IMR-90 (cell line): ENCODE measurements around the gene CSHL1. TPM values are rescaled to one million over a fixed set of nuclear protein-coding genes. Genes with fewer than 3 reads are reported as not detected.
"Not testable (repeated sequence)": the region's sequence is repeated elsewhere in the genome, so short reads cannot be mapped to it uniquely, and the experiment has no call there.

Experiments
- ATAC-seq: fragments of 200-7000 bp; cut with Tn5 transposase; 2 replicates; pipeline ENCODE4 v1.9.1; 2020; ENCODE audit warnings: low read depth, mild to moderate bottlenecking, moderate library complexity
- BruUV-seq: library from RNA; stranded (reverse); fragments of 400-500 nt; replicated peaks from 2 replicates; lab custom pipeline; 2021; lab: Mats Ljungman, UMichigan
- CTCF ChIA-PET: fragments of 300-600 bp; formaldehyde crosslinking; extraction: SDS; loops from one replicate; lab custom pipeline; 2021; ENCODE audit warnings: antibody characterized with exemption; lab: Yijun Ruan, JAX
- POLR2A ChIA-PET: fragments of 300-600 bp; sonication (Branson Sonifier 250); formaldehyde crosslinking; loops from one replicate; lab custom pipeline; 2022; ENCODE audit warnings: antibody characterized with exemption; ENCODE audit not compliant: unreplicated experiment; lab: Charles Lee
- DNase-seq: peaks from one replicate; pipeline ENCODE4 v3.0.0; 2013
- H2AFZ ChIP-seq: replicated peaks from 2 replicates; pipeline ENCODE3; 2013; ENCODE audit warnings: low read length, mild to moderate bottlenecking; ENCODE audit not compliant: poor library complexity
- H2AK5ac ChIP-seq: 2 replicates; pipeline ENCODE4 v1.6.1; 2013; ENCODE audit warnings: low read depth, low read length, inconsistent platforms
- H2AK9ac ChIP-seq: replicated peaks from 2 replicates; pipeline ENCODE3; 2013; ENCODE audit warnings: mild to moderate bottlenecking, low read depth, low read length, moderate library complexity; ENCODE audit not compliant: poor library complexity
- H2BK120ac ChIP-seq: 2 replicates; pipeline ENCODE4 v1.6.1; 2013; ENCODE audit warnings: low read depth, low read length, inconsistent platforms
- H2BK15ac ChIP-seq: 3 replicates; pipeline ENCODE4 v1.6.1; 2013; ENCODE audit warnings: low read depth, low read length, inconsistent platforms
- H2BK20ac ChIP-seq: 2 replicates; pipeline ENCODE4 v1.6.1; 2013; ENCODE audit warnings: low read depth, mild to moderate bottlenecking, inconsistent platforms, low read length, moderate library complexity
- H2BK5ac ChIP-seq: 2 replicates; pipeline ENCODE4 v1.6.1; 2013; ENCODE audit warnings: mild to moderate bottlenecking, low read depth, low read length, inconsistent platforms; ENCODE audit not compliant: poor library complexity, severe bottlenecking
- H3K14ac ChIP-seq: replicated peaks from 2 replicates; pipeline ENCODE4 v1.6.1; 2013; ENCODE audit warnings: low read depth, low read length, inconsistent platforms
- H3K18ac ChIP-seq: 2 replicates; pipeline ENCODE4 v1.6.1; 2013; ENCODE audit warnings: low read depth, low read length, control low read depth
- H3K23ac ChIP-seq: 2 replicates; pipeline ENCODE4 v1.6.1; 2013; ENCODE audit warnings: low read depth, low read length, inconsistent platforms
- H3K27ac ChIP-seq: 2 replicates; pipeline ENCODE4 v1.5.1; 2013; ENCODE audit warnings: mild to moderate bottlenecking, control low read depth, low read length; ENCODE audit not compliant: insufficient read depth
- H3K27me3 ChIP-seq: 2 replicates; pipeline ENCODE4 v1.6.1; 2013; ENCODE audit warnings: low read length; ENCODE audit not compliant: control insufficient read depth, insufficient read depth
- H3K36me3 ChIP-seq: 2 replicates; pipeline ENCODE4 v1.6.1; 2013; ENCODE audit warnings: low read length, mixed read lengths; ENCODE audit not compliant: control insufficient read depth, insufficient read depth
- H3K4ac ChIP-seq: 2 replicates; pipeline ENCODE4 v1.6.1; 2013; ENCODE audit warnings: low read depth, low read length, inconsistent platforms
- H3K4me1 ChIP-seq: 2 replicates; pipeline ENCODE4 v1.6.1; 2013; ENCODE audit warnings: low read length, mixed read lengths; ENCODE audit not compliant: control insufficient read depth, insufficient read depth
- H3K4me2 ChIP-seq: 2 replicates; pipeline ENCODE4 v1.6.1; 2013; ENCODE audit warnings: low read depth, mild to moderate bottlenecking, control low read depth, low read length, moderate library complexity
- H3K4me3 ChIP-seq: 2 replicates; pipeline ENCODE4 v1.5.1; 2013; ENCODE audit warnings: low read depth, mild to moderate bottlenecking, control low read depth, low read length, moderate library complexity; ENCODE audit not compliant: insufficient read depth
- H3K56ac ChIP-seq: 2 replicates; pipeline ENCODE4 v1.6.1; 2013; ENCODE audit warnings: low read length, inconsistent platforms; ENCODE audit not compliant: insufficient read depth; ENCODE audit errors: extremely low read depth
- H3K79me1 ChIP-seq, 2 experiments: 2 replicates each; pipeline ENCODE4 v1.6.1; 2013; ENCODE audit warnings: low read length in 2 of 2, inconsistent platforms in 1 of 2, low read depth in 1 of 2
- H3K9ac ChIP-seq: 2 replicates; pipeline ENCODE4 v1.6.1; 2013; ENCODE audit warnings: low read depth, low read length, control low read depth
- H3K9me1 ChIP-seq: 2 replicates; pipeline ENCODE4 v1.6.1; 2013; ENCODE audit warnings: low read length, inconsistent platforms; ENCODE audit not compliant: insufficient read depth
- H3K9me3 ChIP-seq: 2 replicates; pipeline ENCODE4 v1.6.1; 2013; ENCODE audit warnings: low read length; ENCODE audit not compliant: control insufficient read depth, insufficient read depth
- H4K20me1 ChIP-seq: 2 replicates; pipeline ENCODE4 v1.6.1; 2013; ENCODE audit warnings: low read length, inconsistent platforms; ENCODE audit not compliant: insufficient read depth
- H4K5ac ChIP-seq: 2 replicates; pipeline ENCODE4 v1.6.1; 2013; ENCODE audit warnings: mild to moderate bottlenecking, low read depth, low read length, control low read depth
- H4K8ac ChIP-seq, 2 experiments: 2 replicates each; pipeline ENCODE4 v1.6.1; 2013; ENCODE audit warnings: low read depth in 2 of 2, low read length in 2 of 2, control low read depth in 1 of 2, inconsistent platforms in 1 of 2
- H4K91ac ChIP-seq: 2 replicates; pipeline ENCODE4 v1.6.1; 2013; ENCODE audit warnings: low read depth, low read length, inconsistent platforms; ENCODE audit not compliant: insufficient read depth
- WGBS, 2 experiments: methylation state at CpG; one replicate each; pipeline versions ENCODE4 v1.1.5 to v1.1.7; 2013; ENCODE audit warnings: missing lambda C conversion rate in 2 of 2; ENCODE audit not compliant: insufficient read length in 1 of 2; ENCODE audit errors: extremely low coverage in 2 of 2; 5-methylcytosine and 5-hydroxymethylcytosine counted together
- dilution Hi-C: fragments of 300-500 bp; cut with HindIII; formaldehyde crosslinking; loops from one replicate; pipeline ENCODE4 v1.14.3; 2018; ENCODE audit warnings: low sequenced_read_pairs; ENCODE audit not compliant: unreplicated experiment
- in situ Hi-C: fragments of 300-500 bp; cut with MboI; formaldehyde crosslinking; loops from 3 replicates; pipeline ENCODE4 v1.14.3; 2019; ENCODE audit warnings: low sequenced_read_pairs, inconsistent platforms, mixed read lengths
- intact Hi-C: fragments of 100-400 bp; cut with micrococcal nuclease; formaldehyde crosslinking; loops from 2 replicates; pipeline ENCODE4 v1.10.0; 2022
- polyA plus RNA-seq, 3 experiments: library from polyadenylated mRNA; depleted of rRNA; stranded (reverse); fragments of >200 nt; gene quantifications; 2 replicates each; pipeline ENCODE4 v1.2.3, GENCODE V29; 2012; ENCODE audit warnings: low replicate concordance in 1 of 3
- total RNA-seq: library from RNA; depleted of rRNA; stranded (reverse); fragments of >200 nt; gene quantifications from 2 replicates; pipeline ENCODE4 v1.2.3, GENCODE V29; 2012

Gene CSHL1
- total and polyA plus RNA-seq, 2 of the 4 experiments (the other 2 are of a cell fraction) = not detected

- H4K5ac ChIP-seq, intact Hi-C loops, H3K4me3 ChIP-seq, H3K9ac ChIP-seq, H3K4ac ChIP-seq, dilution Hi-C loops, H3K9me3 ChIP-seq, H3K36me3 ChIP-seq, DNase-seq, H3K27ac ChIP-seq, H2BK20ac ChIP-seq, H3K4me1 ChIP-seq, H3K4me2 ChIP-seq, H3K56ac ChIP-seq, H2AK5ac ChIP-seq, BruUV-seq, H2AK9ac ChIP-seq, H3K9me1 ChIP-seq, H2AFZ ChIP-seq, POLR2A ChIA-PET, H4K8ac ChIP-seq, H2BK15ac ChIP-seq, H3K23ac ChIP-seq, in situ Hi-C loops, H2BK120ac ChIP-seq, H3K18ac ChIP-seq, H4K20me1 ChIP-seq, H3K14ac ChIP-seq, ATAC-seq, H3K79me1 ChIP-seq, H2BK5ac ChIP-seq, H4K91ac ChIP-seq: not testable (repeated sequence)
- WGBS, 2 experiments = 61% methylated on average over 4 of the region's 9 CpGs; no CpG with 5 or more reads in 1 of the 2 experiments
- H3K27me3 ChIP-seq = peaks cover 20% of the 10 kb centered on the region
- CTCF ChIA-PET = interaction anchor here (0.7 kb wide), 1 partner anchor 24 kb away, joined by 3 read pairs; no protein-coding TSS in a partner anchor
Observed at GRCh38 chr17:63922402-63922801, 11.3 kb upstream of the CSHL1 start.

GRCh38 chr17:63920779-63921178 is 9.7 kb upstream of the CSHL1 start:
- H3K9me3 ChIP-seq, H2AK9ac ChIP-seq, DNase-seq, dilution Hi-C loops, H2BK20ac ChIP-seq, H3K14ac ChIP-seq, H2BK120ac ChIP-seq, H3K9me1 ChIP-seq, ATAC-seq, H2BK5ac ChIP-seq, H2AK5ac ChIP-seq, intact Hi-C loops, H4K8ac ChIP-seq, H3K18ac ChIP-seq, H3K4me1 ChIP-seq, CTCF ChIA-PET, H4K20me1 ChIP-seq, H3K27ac ChIP-seq, in situ Hi-C loops, H3K36me3 ChIP-seq, H3K4ac ChIP-seq, H4K5ac ChIP-seq, H3K4me2 ChIP-seq, H2BK15ac ChIP-seq, H2AFZ ChIP-seq, H4K91ac ChIP-seq, BruUV-seq, H3K4me3 ChIP-seq, H3K23ac ChIP-seq, H3K9ac ChIP-seq, H3K79me1 ChIP-seq, H3K56ac ChIP-seq: not testable (repeated sequence)
- POLR2A ChIA-PET = interaction anchor here (0.9 kb wide), 1 partner anchor 109 kb away, joined by 3 read pairs; no protein-coding TSS in a partner anchor
- H3K27me3 ChIP-seq = peaks cover 28% of the 10 kb centered on the region
- no CpG with 5 or more reads among the region's 5 CpGs for WGBS, 2 experiments
